ENCODE data around the gene DHFR. TPM values are rescaled to one million over a fixed set of nuclear protein-coding genes. Genes with fewer than 3 reads are reported as not detected.
A peak's percentile ranks its signal among the peaks of the same experiment; 100 is the strongest.
"Not testable (repeated sequence)": the region's sequence is repeated elsewhere in the genome, so short reads cannot be mapped to it uniquely, and the experiment has no call there.

The DHFR gene
- total RNA-seq (2014; rRNA removed; shearing (Covaris generic)): 77.8 and 80.5 TPM in 2 replicates

- DNase-seq (ENCODE audit: low read depth): peak; percentile 92
These were observed at the start of gene DHFR, which contains the start of gene MSH3 for GRCh38 chr5:80654391-80655230. DHFR (minus strand) TSS chr5:80654983; CDS start chr5:80654489, 494 bp downstream. MSH3 (plus strand) TSS chr5:80654652; CDS start chr5:80654728, 76 bp downstream.

- peak; percentile 3 for DNase-seq (ENCODE audit: low read depth)
These were observed 49.4 kb upstream of the DHFR start for GRCh38 chr5:80704221-80704620.

- no peak for DNase-seq (ENCODE audit: low read depth)
These were observed 49.0 kb upstream of the DHFR start for GRCh38 chr5:80703747-80704146.

- no peak for DNase-seq (ENCODE audit: low read depth)
These were observed 48.5 kb upstream of the DHFR start for GRCh38 chr5:80703291-80703690.

- DNase-seq (ENCODE audit: low read depth): no peak
These were observed 46.8 kb upstream of the DHFR start for GRCh38 chr5:80701597-80701996.

GRCh38 chr5:80698369-80698768 is 43.6 kb upstream of the DHFR start:
- DNase-seq (ENCODE audit: low read depth): no peak

GRCh38 chr5:80697100-80697499 is 42.3 kb upstream of the DHFR start:
- no peak for DNase-seq (ENCODE audit: low read depth)

GRCh38 chr5:80696450-80696849 is 41.7 kb upstream of the DHFR start:
- DNase-seq (ENCODE audit: low read depth): no peak

GRCh38 chr5:80695666-80696065 is 40.9 kb upstream of the DHFR start:
- no peak for DNase-seq (ENCODE audit: low read depth)

- DNase-seq (ENCODE audit: low read depth): no peak
These were observed 34.8 kb upstream of the DHFR start for GRCh38 chr5:80689627-80690026.

- no peak for DNase-seq (ENCODE audit: low read depth)
These were observed 34.1 kb upstream of the DHFR start for GRCh38 chr5:80688648-80689420.

GRCh38 chr5:80686757-80687156 is 32.0 kb upstream of the DHFR start:
- DNase-seq (ENCODE audit: low read depth): peak; percentile 16

- DNase-seq (ENCODE audit: low read depth): no peak
These were observed 21.9 kb upstream of the DHFR start for GRCh38 chr5:80676706-80677105.

GRCh38 chr5:80672140-80672736 is 17.5 kb upstream of the DHFR start:
- DNase-seq (ENCODE audit: low read depth): peak; percentile 75

- no peak for DNase-seq (ENCODE audit: low read depth)
These were observed 13.5 kb upstream of the DHFR start for GRCh38 chr5:80668016-80668969.

GRCh38 chr5:80667384-80667783 is 12.6 kb upstream of the DHFR start:
- DNase-seq (ENCODE audit: low read depth): no peak

GRCh38 chr5:80665057-80665456 is 10.3 kb upstream of the DHFR start:
- DNase-seq (ENCODE audit: low read depth): no peak

- DNase-seq (ENCODE audit: low read depth): no peak
These were observed 7.3 kb upstream of the DHFR start for GRCh38 chr5:80662108-80662507.

- DNase-seq (ENCODE audit: low read depth): not testable (repeated sequence)
These were observed 5.9 kb upstream of the DHFR start for GRCh38 chr5:80660661-80661060.

GRCh38 chr5:80659106-80659505 is 4.3 kb upstream of the DHFR start:
- DNase-seq (ENCODE audit: low read depth): peak; percentile 12

GRCh38 chr5:80656425-80656824 is 1.6 kb upstream of the DHFR start:
- DNase-seq (ENCODE audit: low read depth): peak; percentile 4

All from M059J (cell line).